Muscle layer of colon (tissue), 2 donors: Measurements from ENCODE around the gene MTA2.
"Not testable (repeated sequence)": the region's sequence is repeated elsewhere in the genome, so short reads cannot be mapped to it uniquely, and the experiment has no call there.

Source experiments
- H3K27ac ChIP-seq: one replicate; pipeline ENCODE4 v1.7.0; 2013; ENCODE audit warnings: low read depth, mild to moderate bottlenecking, low read length, moderate library complexity
- H3K27me3 ChIP-seq, 2 donors: one replicate each; pipeline ENCODE4 v1.7.0; 2013; ENCODE audit warnings: low read length in 2 of 2, mild to moderate bottlenecking in 2 of 2; ENCODE audit not compliant: insufficient read depth in 2 of 2, control insufficient read depth in 1 of 2
- H3K36me3 ChIP-seq: one replicate; pipeline ENCODE4 v1.7.0; 2013; ENCODE audit warnings: mild to moderate bottlenecking, low read length; ENCODE audit not compliant: insufficient read depth
- H3K4me1 ChIP-seq: one replicate; pipeline ENCODE4 v1.7.0; 2013; ENCODE audit warnings: mild to moderate bottlenecking, low read length; ENCODE audit not compliant: insufficient read depth
- H3K4me3 ChIP-seq, 2 donors: one replicate each; pipeline ENCODE4 v1.7.0; 2013; ENCODE audit warnings: low read length in 2 of 2, low read depth in 1 of 2, mild to moderate bottlenecking in 1 of 2, moderate library complexity in 1 of 2
- H3K9ac ChIP-seq: one replicate; pipeline ENCODE4 v1.7.0; 2013; ENCODE audit warnings: low read length
- H3K9me3 ChIP-seq: one replicate; pipeline ENCODE4 v1.7.0; 2013; ENCODE audit warnings: mild to moderate bottlenecking, low read length
- donor health status: abdominal sarcoma.
- donor health status: Adenocarcinoma of cecum.

The MTA2 gene

GRCh38 chr11:62550478-62550877, 51.2 kb downstream of the MTA2 start:
- peak overlapping the region; percentile 3 for H3K27ac ChIP-seq
- not testable (repeated sequence) for H3K27me3 ChIP-seq, H3K4me3 ChIP-seq, H3K36me3 ChIP-seq, H3K9ac ChIP-seq, H3K9me3 ChIP-seq
- peaks cover 64% of the 10 kb centered on the region for H3K4me1 ChIP-seq

DNA sequence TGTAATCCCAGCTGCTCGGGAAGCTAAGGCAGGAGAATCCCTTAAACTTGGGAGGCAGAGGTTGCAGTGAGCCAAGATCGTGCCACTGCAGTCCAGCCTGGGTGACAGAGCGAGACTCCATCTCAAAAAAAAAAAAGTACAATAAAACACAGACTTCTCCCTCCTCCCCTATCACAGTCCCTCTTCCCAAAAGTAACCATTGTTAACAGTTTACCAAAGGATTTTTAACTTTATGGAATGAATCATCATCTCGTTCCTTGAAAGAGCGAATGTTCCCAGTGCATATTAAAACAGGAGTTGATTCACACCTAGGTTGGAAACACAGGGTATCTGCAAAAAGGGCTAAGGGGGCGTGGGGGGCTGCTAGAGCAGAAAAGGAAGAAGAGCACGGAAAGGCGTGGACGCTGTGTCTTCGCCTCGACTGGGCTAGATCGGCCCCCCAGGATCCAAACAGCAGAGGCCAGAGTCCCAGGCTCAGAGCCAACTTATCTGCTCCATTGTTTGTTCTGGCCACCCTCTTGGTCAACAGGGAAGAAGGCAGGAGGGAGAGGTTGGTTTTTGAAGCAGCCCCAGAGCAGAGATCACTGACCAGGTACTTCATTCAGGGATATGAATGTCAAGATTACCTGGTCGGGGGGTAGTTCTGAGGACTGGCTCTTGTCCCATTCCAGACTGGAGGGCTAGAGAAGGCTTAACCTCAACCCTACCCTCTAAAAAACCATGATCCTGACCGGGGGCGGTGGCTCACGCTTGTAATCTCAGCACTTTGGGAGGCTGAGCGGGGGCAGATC, 52.9 kb downstream of the MTA2 start:
- H3K27ac ChIP-seq = peak overlapping the region; percentile 6
- peak overlapping the region in 1 of 2 donors; percentile 99 for H3K4me3 ChIP-seq

GRCh38 chr11:62547691-62548281, 53.9 kb downstream of the MTA2 start:
- Histone ChIP-seq H3K4me1 (peaks cover 42% of the 10 kb centered on the region), H3K9ac (peak overlapping the region; percentile 88), H3K4me3 (peak overlapping the region; percentile 96 to 99), H3K36me3 (no peaks in the 10 kb centered on the region), H3K27me3 (no peaks in the 10 kb centered on the region), H3K9me3 (no peaks in the 10 kb centered on the region), H3K27ac (peak overlapping the region; percentile 98)

More for the DNA sequence above, 52.9 kb downstream of the MTA2 start:
- H3K27me3 ChIP-seq = no peaks in the 10 kb centered on the region
- no peak overlapping the region for H3K9ac ChIP-seq
- peaks cover 47% of the 10 kb centered on the region for H3K4me1 ChIP-seq
- H3K36me3 ChIP-seq = no peaks in the 10 kb centered on the region
- H3K9me3 ChIP-seq = no peaks in the 10 kb centered on the region

GRCh38 chr11:62546929-62547625, 54.6 kb downstream of the MTA2 start:
- H3K4me1 ChIP-seq = peaks cover 41% of the 10 kb centered on the region
- peak overlapping the region; percentile 88 for H3K9ac ChIP-seq

GRCh38 chr11:62546244-62546928, 55.3 kb downstream of the MTA2 start, which contains the start of gene AHNAK:
Gene AHNAK (minus strand): TSS chr11:62546806. CDS start chr11:62536098, 10,708 bp downstream.
- H3K9me3 ChIP-seq = no peaks in the 10 kb centered on the region
- H3K27ac ChIP-seq = peak within 1 kb of the TSS; percentile 98
- H3K4me1 ChIP-seq = peaks cover 41% of the 10 kb centered on the region
- peak within 1 kb of the TSS; percentile 95 for H3K9ac ChIP-seq
- H3K4me3 ChIP-seq = peak within 1 kb of the TSS; percentile 96 to 99
- H3K36me3 ChIP-seq = no peaks in the 10 kb centered on the region
- no peaks in the 10 kb centered on the region for H3K27me3 ChIP-seq

More at GRCh38 chr11:62546929-62547625, 54.6 kb downstream of the MTA2 start:
- Histone ChIP-seq H3K36me3 (no peaks in the 10 kb centered on the region), H3K4me3 (peak overlapping the region; percentile 96 to 99), H3K27ac (peak overlapping the region; percentile 98), H3K27me3 (no peaks in the 10 kb centered on the region), H3K9me3 (no peaks in the 10 kb centered on the region)

DNA sequence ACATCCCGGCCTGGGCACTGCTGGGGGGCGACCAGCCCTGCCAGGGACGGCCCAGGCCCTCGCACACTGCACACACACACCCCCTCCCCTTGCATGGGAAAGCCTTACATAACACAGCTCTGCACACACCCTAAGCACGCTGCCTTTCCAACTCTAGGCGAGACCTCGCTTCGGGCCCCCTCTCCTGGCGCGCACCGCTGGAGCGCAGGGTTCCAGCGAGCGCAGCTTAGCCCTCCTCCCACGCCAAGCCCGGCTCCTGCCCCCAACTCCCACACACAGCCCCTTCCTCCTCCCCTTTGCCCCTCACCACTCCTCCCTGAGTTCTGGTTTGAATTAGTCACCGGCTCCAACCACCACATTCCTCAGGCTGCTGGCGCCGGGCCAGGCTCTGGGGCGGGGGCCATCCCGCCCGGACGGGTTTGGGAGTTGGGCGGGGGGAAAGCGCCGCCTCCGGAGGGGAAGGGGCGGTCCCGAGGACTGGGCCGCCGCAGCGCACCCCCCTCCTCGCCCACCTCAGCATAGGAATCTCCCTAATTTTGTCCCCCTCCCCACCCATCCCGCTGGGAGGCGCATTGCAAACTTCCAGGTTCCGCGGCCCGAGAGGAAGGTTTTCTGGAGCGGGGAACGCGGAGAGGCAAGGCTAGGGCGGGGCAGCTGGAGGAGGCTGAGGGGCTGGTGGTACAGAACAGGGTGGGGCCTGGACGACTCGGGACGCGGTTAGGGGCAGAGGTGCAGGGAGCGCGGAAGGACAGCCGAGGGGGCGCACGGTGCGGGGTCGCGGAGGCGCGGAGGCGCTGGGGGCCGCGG, 56.0 kb downstream of the MTA2 start:
- H3K4me3 ChIP-seq = peak overlapping the region; percentile 96 to 99
- H3K9ac ChIP-seq = peak overlapping the region; percentile 95
- H3K36me3 ChIP-seq = no peaks in the 10 kb centered on the region
- peak overlapping the region; percentile 98 for H3K27ac ChIP-seq
- H3K9me3 ChIP-seq = no peaks in the 10 kb centered on the region
- peaks cover 41% of the 10 kb centered on the region for H3K4me1 ChIP-seq
- H3K27me3 ChIP-seq = no peaks in the 10 kb centered on the region

GRCh38 chr11:62544581-62545436, 56.9 kb downstream of the MTA2 start:
- H3K27ac ChIP-seq = peak overlapping the region; percentile 98

GRCh38 chr11:62543680-62544444, 57.8 kb downstream of the MTA2 start:
- Histone ChIP-seq H3K27ac (peak overlapping the region; percentile 98), H3K36me3 (peaks cover 2% of the 10 kb centered on the region), H3K9me3 (no peaks in the 10 kb centered on the region), H3K4me3 (peak overlapping the region; percentile 96 to 99), H3K27me3 (no peaks in the 10 kb centered on the region), H3K9ac (peak overlapping the region; percentile 92), H3K4me1 (peaks cover 53% of the 10 kb centered on the region)

More at GRCh38 chr11:62544581-62545436, 56.9 kb downstream of the MTA2 start:
- Histone ChIP-seq H3K27me3 (no peaks in the 10 kb centered on the region), H3K9me3 (no peaks in the 10 kb centered on the region), H3K4me1 (peaks cover 49% of the 10 kb centered on the region), H3K9ac (peak overlapping the region; percentile 92), H3K36me3 (no peaks in the 10 kb centered on the region), H3K4me3 (peak overlapping the region; percentile 96 to 99)
